GM18508 (cell line): ENCODE measurements around the gene MS4A12.
"Not testable (repeated sequence)": the region's sequence is repeated elsewhere in the genome, so short reads cannot be mapped to it uniquely, and the experiment has no call there.

Source experiments
- ATAC-seq: cut with Tn5 transposase; IDR thresholded peaks from one replicate; pipeline ENCODE4 v1.9.1; 2021; ENCODE audit warnings: moderate number of reproducible peaks; ENCODE audit not compliant: insufficient read depth, unreplicated experiment

Gene MS4A12

GRCh38 chr11:60511393-60511792 lies 18.8 kb downstream of the MS4A12 start:
- ATAC-seq = no peak

- no peak for ATAC-seq
These were observed 20.2 kb downstream of the MS4A12 start for GRCh38 chr11:60512651-60513225.

- ATAC-seq = no peak
These were observed 21.2 kb downstream of the MS4A12 start for GRCh38 chr11:60513496-60514460.

- no peak for ATAC-seq
These were observed 22.7 kb downstream of the MS4A12 start, which contains the start of gene MS4A13 for GRCh38 chr11:60515144-60515855. Gene MS4A13, plus strand, starts transcription at chr11:60515392. Its CDS starts 2,692 bp downstream, at chr11:60518084.

- no peak for ATAC-seq
These were observed 35.9 kb downstream of the MS4A12 start for GRCh38 chr11:60528465-60528864.

GRCh38 chr11:60528934-60529333 lies 36.4 kb downstream of the MS4A12 start:
- no peak for ATAC-seq

GRCh38 chr11:60530454-60531100 lies 38.0 kb downstream of the MS4A12 start:
- no peak for ATAC-seq

GRCh38 chr11:60532383-60532782 lies 39.8 kb downstream of the MS4A12 start:
- ATAC-seq = not testable (repeated sequence)

DNA sequence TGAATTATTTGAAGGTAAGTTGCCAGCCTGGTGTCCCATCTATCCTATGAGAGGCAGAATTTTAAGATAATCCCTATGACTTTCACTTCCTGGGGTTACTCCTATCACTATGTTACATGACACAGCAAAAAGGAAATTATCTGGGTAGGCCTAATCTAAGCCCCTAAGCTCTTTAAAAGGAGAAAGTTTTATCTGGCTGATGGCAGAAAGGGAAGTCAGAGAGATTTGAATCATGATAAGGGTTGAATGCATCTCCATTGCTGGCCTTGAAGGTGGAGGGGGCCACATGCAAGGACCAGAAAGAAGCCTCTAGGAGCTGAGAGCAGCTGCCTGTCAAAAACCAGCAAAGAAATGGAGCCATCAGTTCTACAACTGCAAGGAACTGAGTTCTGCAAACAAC lies 46.0 kb downstream of the MS4A12 start:
- not testable (repeated sequence) for ATAC-seq

GRCh38 chr11:60544077-60544476 lies 51.5 kb downstream of the MS4A12 start:
- ATAC-seq = no peak
